NT2/D1 (cell line): ENCODE measurements around the gene ARHGAP20.

Source experiments
- DNase-seq: peaks from one replicate; pipeline ENCODE4 v3.0.0-alpha.2; 2011; ENCODE audit warnings: low read depth, low spot score
- H3K27me3 ChIP-seq: 2 replicates; pipeline ENCODE4 v1.6.0; 2011; ENCODE audit warnings: mild to moderate bottlenecking; ENCODE audit not compliant: insufficient read length, insufficient read depth
- H3K36me3 ChIP-seq: 2 replicates; pipeline ENCODE4 v1.6.1; 2011; ENCODE audit warnings: mild to moderate bottlenecking, low read length, mixed read lengths; ENCODE audit not compliant: insufficient read depth, insufficient read length
- H3K4me1 ChIP-seq: 2 replicates; pipeline ENCODE4 v1.5.1; 2011; ENCODE audit not compliant: insufficient read depth, insufficient read length
- H3K4me3 ChIP-seq: 2 replicates; pipeline ENCODE4 v1.5.1; 2011; ENCODE audit warnings: low read depth; ENCODE audit not compliant: insufficient read length
- H3K9ac ChIP-seq: 2 replicates; pipeline ENCODE4 v1.6.0; 2011; ENCODE audit warnings: low read depth; ENCODE audit not compliant: insufficient read length
- H3K9me3 ChIP-seq: 2 replicates; pipeline ENCODE4 v1.5.1; 2011; ENCODE audit warnings: mild to moderate bottlenecking, low read length; ENCODE audit not compliant: insufficient read depth
- SUZ12 ChIP-seq: IDR thresholded peaks from 2 replicates; pipeline ENCODE4 v1.6.1; 2011; ENCODE audit not compliant: insufficient read length, insufficient read depth; ENCODE audit errors: extremely low read depth
- YY1 ChIP-seq: IDR thresholded peaks from 2 replicates; pipeline ENCODE4 v1.6.1; 2011; ENCODE audit not compliant: insufficient read length, insufficient read depth
- ZNF274 ChIP-seq: IDR thresholded peaks from 2 replicates; pipeline ENCODE4 v1.6.1; 2011; ENCODE audit warnings: mild to moderate bottlenecking, low read depth, low read length

The ARHGAP20 gene

GRCh38 chr11:110679323-110679975 lies 32.8 kb downstream of the ARHGAP20 start:
- Histone ChIP-seq H3K9me3 (no peaks in the 10 kb centered on the region), H3K9ac (no peak overlapping the region), H3K36me3 (no peaks in the 10 kb centered on the region), H3K4me1 (no peaks in the 10 kb centered on the region), H3K4me3 (no peak overlapping the region), H3K27me3 (no peaks in the 10 kb centered on the region)
- TF ChIP-seq SUZ12 (no peak), ZNF274 (no peak), YY1 (no peak)
- DNase-seq, result no peak

GRCh38 chr11:110675548-110675947 lies 36.7 kb downstream of the ARHGAP20 start:
- DNase-seq, result no peak
- Histone ChIP-seq H3K4me1 (no peaks in the 10 kb centered on the region), H3K4me3 (no peak overlapping the region), H3K9me3 (no peaks in the 10 kb centered on the region), H3K27me3 (no peaks in the 10 kb centered on the region), H3K9ac (no peak overlapping the region), H3K36me3 (no peaks in the 10 kb centered on the region)
- TF ChIP-seq YY1, result no peak
- no peak for TF ChIP-seq SUZ12
- no peak for TF ChIP-seq ZNF274

GRCh38 chr11:110665689-110666465 lies 46.4 kb downstream of the ARHGAP20 start:
- H3K4me3 ChIP-seq, result no peak overlapping the region
- TF ChIP-seq YY1, result no peak
- H3K36me3 ChIP-seq, result no peaks in the 10 kb centered on the region
- no peak for DNase-seq
- no peak overlapping the region for H3K9ac ChIP-seq
- no peaks in the 10 kb centered on the region for H3K27me3 ChIP-seq
- no peaks in the 10 kb centered on the region for H3K9me3 ChIP-seq
- no peaks in the 10 kb centered on the region for H3K4me1 ChIP-seq

- DNase-seq, result no peak
- no peak overlapping the region for H3K9ac ChIP-seq
- H3K4me3 ChIP-seq, result no peak overlapping the region
Measured at GRCh38 chr11:110655967-110656366, 56.3 kb downstream of the ARHGAP20 start.

GRCh38 chr11:110654456-110654855 lies 57.8 kb downstream of the ARHGAP20 start:
- DNase-seq, result no peak
- Histone ChIP-seq H3K9me3 (no peaks in the 10 kb centered on the region), H3K27me3 (no peaks in the 10 kb centered on the region), H3K4me3 (no peak overlapping the region), H3K9ac (no peak overlapping the region), H3K36me3 (no peaks in the 10 kb centered on the region), H3K4me1 (no peaks in the 10 kb centered on the region)
- TF ChIP-seq YY1 (no peak), ZNF274 (no peak), SUZ12 (no peak)

More at GRCh38 chr11:110655967-110656366, 56.3 kb downstream of the ARHGAP20 start:
- H3K27me3 ChIP-seq, result no peaks in the 10 kb centered on the region
- TF ChIP-seq ZNF274 (no peak), YY1 (no peak), SUZ12 (no peak)
- no peaks in the 10 kb centered on the region for H3K36me3 ChIP-seq
- H3K4me1 ChIP-seq, result no peaks in the 10 kb centered on the region
- H3K9me3 ChIP-seq, result no peaks in the 10 kb centered on the region

- H3K4me1 ChIP-seq, result no peaks in the 10 kb centered on the region
- H3K9me3 ChIP-seq, result peaks cover 5% of the 10 kb centered on the region; the same call in 1 of the 2 replicates
- H3K9ac ChIP-seq, result no peak overlapping the region
- DNase-seq, result no peak
- no peak overlapping the region for H3K4me3 ChIP-seq
- TF ChIP-seq SUZ12, result no peak
- H3K36me3 ChIP-seq, result no peaks in the 10 kb centered on the region
- H3K27me3 ChIP-seq, result no peaks in the 10 kb centered on the region
Measured at GRCh38 chr11:110645253-110645652, 67.0 kb downstream of the ARHGAP20 start.

GRCh38 chr11:110634370-110634769 lies 77.9 kb downstream of the ARHGAP20 start:
- H3K4me3 ChIP-seq, result no peak overlapping the region
- no peaks in the 10 kb centered on the region for H3K4me1 ChIP-seq
- DNase-seq, result no peak
- no peak for TF ChIP-seq SUZ12
- TF ChIP-seq YY1, result no peak
- no peak for TF ChIP-seq ZNF274
- no peaks in the 10 kb centered on the region for H3K36me3 ChIP-seq
- H3K9me3 ChIP-seq, result no peaks in the 10 kb centered on the region
- H3K27me3 ChIP-seq, result no peaks in the 10 kb centered on the region
- H3K9ac ChIP-seq, result no peak overlapping the region
